ENCODE results near the gene PIEZO1.

DNA sequence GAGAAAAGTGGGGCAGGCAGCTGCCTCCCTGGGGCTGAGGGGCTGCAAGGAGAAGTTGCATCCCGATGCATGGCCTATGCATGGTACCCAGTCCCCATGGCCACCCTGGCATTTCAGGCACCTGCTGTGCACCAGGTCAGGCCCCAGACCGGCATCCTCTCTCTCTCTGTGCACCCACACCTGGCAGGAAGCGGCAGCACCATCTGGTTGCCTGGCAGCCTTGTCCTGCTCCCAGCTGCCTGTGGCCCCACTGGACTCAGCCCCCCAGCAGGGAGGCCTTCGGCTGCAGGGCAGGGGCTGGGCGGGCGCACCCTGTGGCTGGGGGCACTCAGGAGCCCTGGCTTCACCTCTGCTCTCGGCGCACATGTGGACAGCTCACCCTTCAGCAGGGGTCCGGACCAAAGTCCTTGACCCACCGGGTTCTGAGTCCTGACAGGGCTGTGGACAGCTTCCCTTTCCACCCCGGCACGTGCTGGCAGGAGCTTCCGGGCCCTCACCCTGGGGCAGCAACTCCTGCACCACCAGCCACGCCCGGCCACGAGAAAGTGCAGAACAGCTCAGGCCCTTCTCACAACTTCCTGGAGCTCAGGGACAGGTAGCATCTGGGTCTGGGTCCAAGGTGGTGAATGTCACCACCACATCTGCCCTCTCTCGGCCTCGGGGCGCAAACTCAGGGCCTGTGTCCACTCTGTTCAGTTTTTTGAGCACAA, 42.0 kb downstream of the PIEZO1 start:
- TF ChIP-seq, protein P1, sequence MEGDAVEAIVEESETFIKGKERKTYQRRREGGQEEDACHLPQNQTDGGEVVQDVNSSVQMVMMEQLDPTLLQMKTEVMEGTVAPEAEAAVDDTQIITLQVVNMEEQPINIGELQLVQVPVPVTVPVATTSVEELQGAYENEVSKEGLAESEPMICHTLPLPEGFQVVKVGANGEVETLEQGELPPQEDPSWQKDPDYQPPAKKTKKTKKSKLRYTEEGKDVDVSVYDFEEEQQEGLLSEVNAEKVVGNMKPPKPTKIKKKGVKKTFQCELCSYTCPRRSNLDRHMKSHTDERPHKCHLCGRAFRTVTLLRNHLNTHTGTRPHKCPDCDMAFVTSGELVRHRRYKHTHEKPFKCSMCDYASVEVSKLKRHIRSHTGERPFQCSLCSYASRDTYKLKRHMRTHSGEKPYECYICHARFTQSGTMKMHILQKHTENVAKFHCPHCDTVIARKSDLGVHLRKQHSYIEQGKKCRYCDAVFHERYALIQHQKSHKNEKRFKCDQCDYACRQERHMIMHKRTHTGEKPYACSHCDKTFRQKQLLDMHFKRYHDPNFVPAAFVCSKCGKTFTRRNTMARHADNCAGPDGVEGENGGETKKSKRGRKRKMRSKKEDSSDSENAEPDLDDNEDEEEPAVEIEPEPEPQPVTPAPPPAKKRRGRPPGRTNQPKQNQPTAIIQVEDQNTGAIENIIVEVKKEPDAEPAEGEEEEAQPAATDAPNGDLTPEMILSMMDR (IDR thresholded peaks at IDR 0.05; ENCODE audit: insufficient read depth, low read depth, low read length) = no peak
- no peak for TF ChIP-seq EZH2 (IDR thresholded peaks at IDR 0.05; ENCODE audit: insufficient read depth, low read length)

Data from astrocyte (in vitro differentiated cells and primary cell).